Activated naive CD4-positive, alpha-beta T cell treated with anti-CD3 and anti-CD28 coated beads, Interleukin-2, amount 50 U/mL, for 24 hours (primary cell): Measurements from ENCODE around the gene MRPS15.

Source experiments
- H3K27ac Mint-ChIP-seq: one replicate; pipeline ENCODE4 v1.8.0; 2021; ENCODE audit warnings: mild to moderate bottlenecking, mixed read lengths
- H3K27me3 Mint-ChIP-seq: one replicate; pipeline ENCODE4 v1.8.0; 2021; ENCODE audit warnings: mixed read lengths
- H3K36me3 Mint-ChIP-seq: one replicate; pipeline ENCODE4 v1.8.0; 2021; ENCODE audit warnings: mixed read lengths
- H3K4me1 Mint-ChIP-seq: one replicate; pipeline ENCODE4 v1.8.0; 2021; ENCODE audit warnings: mixed read lengths
- H3K4me3 Mint-ChIP-seq: one replicate; pipeline ENCODE4 v1.8.0; 2021; ENCODE audit warnings: mild to moderate bottlenecking, mixed read lengths
- H3K9me3 Mint-ChIP-seq: one replicate; pipeline ENCODE4 v1.8.0; 2021; ENCODE audit warnings: mixed read lengths

MRPS15 gene

DNA sequence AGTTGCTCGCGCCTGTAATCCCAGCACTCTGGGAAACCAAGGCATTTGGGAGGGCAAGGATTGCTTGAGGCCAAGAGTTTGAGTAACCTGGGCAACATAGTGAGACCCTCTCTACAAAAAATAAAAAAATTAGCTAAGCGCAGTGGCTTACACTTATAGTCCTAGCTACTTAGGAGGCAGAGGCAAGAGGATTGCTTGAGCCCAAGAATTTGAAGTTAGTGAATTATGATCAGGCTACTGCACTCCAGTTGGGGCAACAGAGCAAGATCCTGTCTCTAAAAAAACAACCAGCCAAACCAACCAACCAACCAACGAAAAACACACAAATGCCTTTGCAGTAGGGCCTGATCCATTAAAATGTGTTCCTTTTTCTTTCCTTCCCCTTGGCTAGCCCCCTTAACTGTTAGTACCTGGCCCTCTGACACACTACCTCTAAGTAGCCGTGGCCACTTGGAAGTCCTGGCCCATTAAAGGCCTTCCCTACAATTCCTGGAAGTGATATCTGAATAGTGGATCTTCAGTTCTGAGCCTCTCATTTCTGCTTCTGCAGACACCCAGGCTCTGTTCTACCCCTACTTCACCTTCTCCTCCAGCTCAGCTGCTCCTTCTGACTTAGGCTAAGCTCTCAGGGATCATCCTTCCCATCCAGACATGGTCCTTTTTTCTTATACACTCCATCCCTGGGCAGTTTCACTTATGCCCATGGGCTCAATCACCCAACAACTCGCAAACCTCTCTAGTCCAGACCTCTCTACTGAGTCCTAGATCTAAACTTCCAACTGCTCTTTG is 10.4 kb downstream of the MRPS15 start:
- H3K36me3 Mint-ChIP-seq, result peaks cover 9% of the 10 kb centered on the region
- H3K27ac Mint-ChIP-seq, result no peak overlapping the region
- no peaks in the 10 kb centered on the region for H3K9me3 Mint-ChIP-seq
- H3K4me1 Mint-ChIP-seq, result peaks cover 39% of the 10 kb centered on the region
- H3K27me3 Mint-ChIP-seq, result no peaks in the 10 kb centered on the region
- H3K4me3 Mint-ChIP-seq, result no peak overlapping the region

DNA sequence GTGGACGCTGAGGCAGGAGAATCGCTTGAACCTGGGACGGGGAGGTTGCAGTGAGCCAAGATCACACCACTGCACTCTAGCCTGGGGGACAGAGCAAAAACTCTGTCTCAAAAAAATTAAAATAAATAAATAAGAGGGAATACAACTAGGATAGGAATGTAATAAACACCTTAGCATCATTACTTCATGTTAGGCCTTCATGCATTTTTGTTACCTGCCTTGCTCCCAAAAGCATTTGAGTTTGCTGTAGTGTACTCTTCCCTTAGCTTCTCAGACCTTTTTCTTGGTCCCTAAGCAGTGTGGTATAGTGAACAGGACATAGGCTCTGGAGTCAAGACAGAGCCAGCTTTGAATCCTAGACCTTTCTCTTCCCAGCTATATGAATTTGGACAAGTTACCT is 11.1 kb downstream of the MRPS15 start:
- no peak overlapping the region for H3K4me3 Mint-ChIP-seq
- H3K27ac Mint-ChIP-seq, result no peak overlapping the region
- H3K4me1 Mint-ChIP-seq, result peaks cover 32% of the 10 kb centered on the region
- no peaks in the 10 kb centered on the region for H3K27me3 Mint-ChIP-seq
- H3K9me3 Mint-ChIP-seq, result no peaks in the 10 kb centered on the region
- H3K36me3 Mint-ChIP-seq, result peaks cover 6% of the 10 kb centered on the region

DNA sequence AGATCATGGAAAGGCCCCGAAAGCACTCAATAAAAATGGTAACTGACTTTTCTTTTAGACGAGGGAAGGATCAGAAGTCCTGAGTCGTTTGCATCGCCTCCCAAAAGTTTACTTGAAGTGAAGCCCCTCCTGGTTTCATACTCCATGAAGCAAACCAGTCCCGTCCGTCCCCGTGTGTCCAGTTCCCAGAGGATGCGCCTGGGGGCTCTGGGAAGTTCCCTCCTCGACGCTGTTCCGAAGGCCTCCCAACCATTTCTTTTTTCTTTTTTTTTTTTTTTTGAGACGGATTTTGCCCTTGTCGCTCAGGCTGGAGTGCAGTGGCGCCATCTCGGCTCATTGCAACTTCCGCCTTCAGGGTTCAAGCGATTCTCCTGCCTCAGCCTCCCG is 13.3 kb downstream of the MRPS15 start:
- Mint-ChIP-seq H3K27ac (peak overlapping the region; percentile 85), H3K36me3 (peaks cover 4% of the 10 kb centered on the region), H3K27me3 (no peaks in the 10 kb centered on the region), H3K4me3 (peak overlapping the region; percentile 91), H3K9me3 (no peaks in the 10 kb centered on the region), H3K4me1 (peaks cover 17% of the 10 kb centered on the region)

DNA sequence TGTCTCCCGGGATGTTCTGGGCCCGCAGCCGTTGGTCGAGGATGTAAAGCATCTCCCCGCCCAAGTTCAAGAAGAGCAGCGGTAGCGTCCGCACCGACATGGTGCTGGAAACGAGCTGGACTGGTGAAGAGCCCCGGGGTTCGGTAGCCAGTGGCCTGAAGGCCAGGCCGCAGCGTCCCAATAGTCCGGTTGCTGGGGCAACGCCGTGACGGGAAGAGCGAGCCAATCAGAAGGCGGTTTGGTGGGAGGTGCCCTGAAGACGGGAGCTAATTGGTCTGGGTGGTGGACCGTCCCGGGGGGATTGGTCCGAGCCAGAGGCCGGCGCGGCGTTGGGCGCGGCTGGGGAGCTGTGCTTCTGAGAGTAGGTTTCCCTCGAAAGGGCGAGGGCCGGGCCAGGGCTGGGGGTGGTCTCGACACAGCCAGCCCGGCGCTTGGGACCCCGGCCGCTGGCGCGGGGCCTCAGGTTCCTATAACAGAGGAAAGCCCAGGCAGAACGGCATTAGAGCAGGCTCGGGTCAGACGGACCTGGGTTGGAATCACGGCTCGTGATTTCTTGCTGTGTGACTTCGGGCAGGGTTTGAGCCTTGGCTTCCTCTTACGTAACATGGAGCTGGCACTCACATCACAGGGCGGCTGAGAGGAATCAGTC is 13.8 kb downstream of the MRPS15 start, which contains the start of gene OSCP1:
Gene OSCP1, minus strand, starts transcription at position 182 of the 649 bp plus-strand sequence. Its CDS starts 82 bp downstream, at position 100.
- H3K9me3 Mint-ChIP-seq, result no peaks in the 10 kb centered on the region
- peaks cover 4% of the 10 kb centered on the region for H3K36me3 Mint-ChIP-seq
- H3K4me1 Mint-ChIP-seq, result peaks cover 17% of the 10 kb centered on the region
- no peaks in the 10 kb centered on the region for H3K27me3 Mint-ChIP-seq
- H3K27ac Mint-ChIP-seq, result peak within 1 kb of the TSS; percentile 97
- peak within 1 kb of the TSS; percentile 91 for H3K4me3 Mint-ChIP-seq

DNA sequence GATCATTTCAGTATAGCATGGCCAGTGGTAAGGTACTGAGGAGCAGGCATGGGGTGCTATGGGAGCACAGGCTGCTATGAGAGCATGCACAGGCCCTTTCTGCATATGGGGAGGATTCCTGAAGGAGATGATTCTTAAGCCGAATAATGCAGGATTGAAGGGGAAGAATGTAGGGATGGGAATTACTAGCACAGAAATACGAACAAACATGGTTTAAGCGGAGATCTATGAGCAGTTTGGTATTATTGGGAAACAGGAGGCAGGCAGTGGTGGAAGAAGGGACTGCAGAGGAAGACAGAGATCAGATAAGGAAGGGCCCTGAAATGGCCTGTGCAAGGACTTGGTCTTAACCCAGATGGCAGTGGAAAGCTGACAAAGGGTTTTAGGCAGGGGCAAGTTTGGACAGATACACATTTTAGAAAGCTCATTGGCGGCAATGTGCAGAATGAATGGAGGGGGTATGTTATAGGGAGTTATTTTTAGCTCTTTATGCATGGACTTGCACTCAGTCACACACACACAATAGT is 15.6 kb downstream of the MRPS15 start:
- Mint-ChIP-seq H3K27ac (no peak overlapping the region), H3K4me1 (peaks cover 17% of the 10 kb centered on the region), H3K4me3 (no peak overlapping the region), H3K36me3 (no peaks in the 10 kb centered on the region), H3K27me3 (no peaks in the 10 kb centered on the region), H3K9me3 (no peaks in the 10 kb centered on the region)

DNA sequence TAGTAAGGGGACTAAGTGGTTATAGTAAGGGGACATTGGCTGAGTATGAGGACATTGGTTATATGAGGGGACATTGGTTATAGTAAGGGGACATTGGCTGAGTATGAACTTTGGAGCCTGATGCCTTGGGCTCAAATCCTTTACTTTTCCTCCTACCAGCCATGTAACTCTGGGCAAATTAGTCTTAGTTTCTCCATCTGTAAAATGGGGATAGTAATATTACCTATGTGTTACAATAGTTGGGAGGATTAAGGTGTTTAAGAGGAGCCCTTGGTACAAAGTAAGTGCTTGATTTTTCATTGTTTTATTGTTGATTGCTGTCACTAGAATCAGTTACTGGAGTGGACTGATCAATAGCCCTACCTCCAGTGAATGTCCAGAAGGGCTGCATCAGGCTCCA is 16.7 kb downstream of the MRPS15 start:
- Mint-ChIP-seq H3K27ac (no peak overlapping the region), H3K4me1 (peaks cover 15% of the 10 kb centered on the region), H3K27me3 (no peaks in the 10 kb centered on the region), H3K9me3 (no peaks in the 10 kb centered on the region), H3K4me3 (no peak overlapping the region), H3K36me3 (no peaks in the 10 kb centered on the region)

DNA sequence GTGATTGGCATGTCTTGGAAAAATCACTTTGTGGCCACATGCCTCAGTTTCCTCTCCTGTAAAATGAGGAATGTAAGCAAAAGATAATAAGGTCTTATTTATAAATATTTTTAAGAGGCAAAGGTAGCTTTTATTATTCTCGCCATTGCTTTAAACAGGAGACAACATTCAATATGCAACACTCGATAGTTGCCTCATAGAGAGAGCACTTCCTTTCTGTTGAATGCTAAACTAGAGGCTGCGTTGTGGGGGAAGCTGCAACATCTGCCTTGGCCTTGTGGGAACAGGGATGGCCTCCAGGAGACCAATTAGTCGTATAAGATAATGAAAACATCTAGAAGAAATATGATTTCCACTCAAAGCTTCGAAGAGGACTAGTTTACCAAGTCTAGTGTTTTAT is 17.4 kb downstream of the MRPS15 start:
- no peaks in the 10 kb centered on the region for H3K27me3 Mint-ChIP-seq
- no peaks in the 10 kb centered on the region for H3K9me3 Mint-ChIP-seq
- no peaks in the 10 kb centered on the region for H3K36me3 Mint-ChIP-seq
- no peak overlapping the region for H3K4me3 Mint-ChIP-seq
- H3K27ac Mint-ChIP-seq, result no peak overlapping the region
- H3K4me1 Mint-ChIP-seq, result peaks cover 12% of the 10 kb centered on the region

DNA sequence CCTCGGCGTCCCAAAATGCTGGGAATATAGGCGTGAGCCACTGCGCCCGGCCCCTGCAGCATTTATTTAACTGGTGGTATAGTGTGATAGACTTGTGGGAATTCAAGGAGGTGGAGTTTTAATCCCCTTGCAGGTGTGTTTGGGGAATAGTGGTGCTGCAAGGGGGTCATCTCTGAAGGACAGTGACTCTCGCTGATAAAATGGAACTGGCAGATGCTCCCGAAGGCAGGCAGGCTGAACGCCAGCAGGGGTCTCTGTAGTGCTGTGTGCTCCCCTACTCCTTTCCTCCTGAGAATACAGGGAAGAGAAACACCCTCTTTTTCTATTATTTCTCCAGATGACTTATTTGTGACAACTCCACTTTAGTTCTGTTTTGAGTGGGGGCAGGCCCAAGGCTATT is 17.9 kb downstream of the MRPS15 start:
- peaks cover 8% of the 10 kb centered on the region for H3K4me1 Mint-ChIP-seq
- H3K36me3 Mint-ChIP-seq, result no peaks in the 10 kb centered on the region
- H3K4me3 Mint-ChIP-seq, result no peak overlapping the region
- H3K9me3 Mint-ChIP-seq, result no peaks in the 10 kb centered on the region
- no peaks in the 10 kb centered on the region for H3K27me3 Mint-ChIP-seq
- no peak overlapping the region for H3K27ac Mint-ChIP-seq

DNA sequence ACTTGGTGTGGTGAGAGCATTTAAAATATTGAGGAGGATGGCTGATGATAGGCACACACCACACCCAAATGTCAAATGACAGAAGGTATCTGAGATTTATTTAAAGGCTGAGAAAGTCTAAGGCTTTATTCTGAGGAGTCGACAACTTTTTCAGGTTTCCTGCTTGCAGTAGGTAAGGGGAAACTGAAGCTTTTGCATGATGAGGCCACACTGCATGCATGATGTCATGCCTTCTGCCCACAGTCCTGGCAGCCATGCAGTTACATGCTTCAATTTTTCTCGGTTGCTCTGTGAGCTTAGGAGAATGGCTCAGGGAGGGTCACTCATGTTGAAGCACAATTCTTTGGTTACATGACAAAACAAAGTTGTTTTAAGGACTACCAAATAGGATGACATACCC is 20.9 kb downstream of the MRPS15 start:
- Mint-ChIP-seq H3K9me3 (no peaks in the 10 kb centered on the region), H3K36me3 (no peaks in the 10 kb centered on the region)

DNA sequence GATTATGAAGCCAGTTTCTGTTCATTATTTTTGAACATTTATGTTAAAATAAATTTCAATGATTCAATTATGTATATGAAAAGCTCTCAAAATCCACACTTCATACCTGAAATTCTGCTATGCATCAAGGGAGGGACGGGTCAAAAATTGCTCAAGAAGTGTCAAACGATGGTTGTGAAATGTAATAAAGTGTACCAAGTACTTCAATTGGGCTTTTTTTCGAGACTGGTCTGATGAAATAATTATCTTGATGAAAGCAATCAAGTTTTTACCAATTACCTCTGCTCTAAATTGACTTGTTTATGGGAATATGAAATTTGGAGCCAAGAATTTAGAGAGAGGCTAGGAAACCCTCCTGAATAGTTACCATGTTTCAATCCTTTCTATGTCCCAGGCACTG is 21.8 kb downstream of the MRPS15 start:
- no peak overlapping the region for H3K27ac Mint-ChIP-seq
- H3K4me1 Mint-ChIP-seq, result no peaks in the 10 kb centered on the region
- no peaks in the 10 kb centered on the region for H3K36me3 Mint-ChIP-seq
- no peaks in the 10 kb centered on the region for H3K9me3 Mint-ChIP-seq
- no peak overlapping the region for H3K4me3 Mint-ChIP-seq
- no peaks in the 10 kb centered on the region for H3K27me3 Mint-ChIP-seq

More for the DNA sequence above, 20.9 kb downstream of the MRPS15 start:
- Mint-ChIP-seq H3K27me3 (no peaks in the 10 kb centered on the region), H3K4me1 (no peaks in the 10 kb centered on the region), H3K4me3 (no peak overlapping the region), H3K27ac (no peak overlapping the region)

DNA sequence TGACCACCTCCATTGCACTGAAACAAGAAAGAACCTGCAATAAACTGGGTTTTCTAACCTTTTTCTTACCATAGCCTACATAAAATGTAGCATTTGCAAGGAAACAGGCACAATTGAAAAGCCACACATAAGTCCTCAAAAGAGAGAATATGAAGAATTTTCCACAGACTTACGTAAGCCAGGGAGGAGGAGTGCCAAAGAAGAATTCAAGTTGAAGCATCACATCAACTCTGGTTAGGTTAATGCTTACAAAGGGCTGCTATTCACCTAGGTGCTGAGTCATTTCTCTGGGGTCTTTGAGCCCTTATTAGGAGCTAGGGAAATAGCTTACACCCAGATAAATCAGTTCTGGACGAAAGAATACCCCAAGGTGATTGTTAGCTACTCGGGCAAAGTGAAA is 23.5 kb downstream of the MRPS15 start:
- no peak overlapping the region for H3K27ac Mint-ChIP-seq
- no peaks in the 10 kb centered on the region for H3K4me1 Mint-ChIP-seq
- no peaks in the 10 kb centered on the region for H3K9me3 Mint-ChIP-seq

DNA sequence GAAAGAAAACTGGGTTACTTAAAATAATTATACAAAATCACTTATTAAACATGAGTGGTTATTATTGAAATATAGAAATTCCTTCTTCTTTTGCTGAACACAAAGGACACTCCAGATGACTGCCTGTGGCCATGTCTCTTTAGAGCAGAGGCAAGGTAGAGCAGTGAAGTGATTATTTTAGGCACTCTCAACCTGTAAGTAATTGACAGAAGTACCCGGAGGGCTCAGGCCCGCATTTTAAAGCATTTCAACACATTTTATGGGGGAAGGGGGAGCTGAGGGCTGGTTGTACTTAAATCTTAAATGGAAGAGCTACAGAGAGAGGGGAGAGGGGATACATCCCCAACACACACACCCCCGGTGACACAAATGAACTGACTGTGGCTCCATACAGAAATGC is 24.1 kb downstream of the MRPS15 start:
- Mint-ChIP-seq H3K27me3 (no peaks in the 10 kb centered on the region), H3K4me1 (no peaks in the 10 kb centered on the region), H3K36me3 (no peaks in the 10 kb centered on the region), H3K4me3 (no peak overlapping the region), H3K27ac (no peak overlapping the region), H3K9me3 (no peaks in the 10 kb centered on the region)

More for the DNA sequence above, 23.5 kb downstream of the MRPS15 start:
- Mint-ChIP-seq H3K36me3 (no peaks in the 10 kb centered on the region), H3K27me3 (no peaks in the 10 kb centered on the region), H3K4me3 (no peak overlapping the region)

DNA sequence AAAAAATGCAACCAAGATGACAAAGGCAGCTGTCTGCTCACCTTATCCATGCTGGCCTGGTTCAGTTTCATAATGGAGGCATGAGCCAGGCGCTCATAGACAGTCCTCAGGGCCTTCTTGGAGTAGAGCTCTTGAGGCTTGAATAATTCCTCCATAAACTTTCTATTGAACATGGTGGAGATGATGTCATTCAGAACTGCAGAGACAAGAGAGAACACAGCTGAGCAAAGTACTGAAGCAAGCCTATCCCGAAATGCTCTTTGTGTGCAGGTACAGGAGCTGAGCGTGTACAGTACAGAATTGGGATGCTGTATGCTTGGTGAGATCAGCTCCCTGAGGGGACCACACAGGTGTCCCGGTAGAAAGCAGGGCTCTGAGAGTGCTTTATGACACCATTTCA is 25.5 kb downstream of the MRPS15 start:
- no peaks in the 10 kb centered on the region for H3K27me3 Mint-ChIP-seq
- H3K9me3 Mint-ChIP-seq, result no peaks in the 10 kb centered on the region
- H3K4me1 Mint-ChIP-seq, result no peaks in the 10 kb centered on the region
- no peak overlapping the region for H3K27ac Mint-ChIP-seq
- H3K36me3 Mint-ChIP-seq, result no peaks in the 10 kb centered on the region
- H3K4me3 Mint-ChIP-seq, result no peak overlapping the region

DNA sequence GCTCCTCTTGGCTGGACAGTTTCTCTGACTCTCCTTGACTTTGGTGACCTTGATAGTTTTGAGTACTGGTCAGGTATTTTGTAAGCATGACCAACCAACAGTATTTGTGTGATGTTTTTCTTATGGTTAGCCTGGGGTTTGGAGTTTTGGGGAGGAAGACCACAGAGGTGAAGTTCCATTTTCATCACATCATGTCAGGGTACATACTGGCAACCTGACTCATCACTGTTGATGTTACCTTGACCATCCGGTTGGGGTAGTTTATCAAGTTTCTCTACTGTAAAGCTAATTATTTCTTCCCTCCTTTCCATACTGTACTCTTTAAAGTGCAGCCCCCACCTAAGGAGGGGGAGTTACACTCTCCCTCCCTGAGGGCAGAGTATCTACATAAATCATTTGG is 27.4 kb downstream of the MRPS15 start:
- no peaks in the 10 kb centered on the region for H3K9me3 Mint-ChIP-seq
- no peaks in the 10 kb centered on the region for H3K4me1 Mint-ChIP-seq
- no peak overlapping the region for H3K27ac Mint-ChIP-seq
- H3K36me3 Mint-ChIP-seq, result no peaks in the 10 kb centered on the region
- H3K4me3 Mint-ChIP-seq, result no peak overlapping the region
- no peaks in the 10 kb centered on the region for H3K27me3 Mint-ChIP-seq

DNA sequence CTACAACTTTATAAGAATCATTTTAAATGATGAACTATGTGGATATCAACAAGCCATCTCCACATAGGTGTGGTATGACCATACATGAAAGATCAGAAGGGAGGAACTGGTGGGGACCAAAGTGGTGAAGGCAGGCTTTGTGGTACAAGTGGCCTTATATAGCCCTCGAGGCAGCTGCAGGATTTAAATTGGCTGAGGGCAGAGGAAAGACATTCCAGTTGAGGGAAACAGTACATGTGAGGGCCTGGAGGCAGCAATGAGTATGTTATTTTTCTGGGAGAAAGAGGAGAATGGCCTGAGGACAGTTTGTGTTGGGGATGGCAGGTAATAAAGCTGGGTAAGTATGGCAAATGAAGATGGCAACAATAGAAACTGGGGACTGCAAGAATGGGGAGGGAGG is 31.1 kb downstream of the MRPS15 start:
- H3K27me3 Mint-ChIP-seq, result no peaks in the 10 kb centered on the region
- no peaks in the 10 kb centered on the region for H3K36me3 Mint-ChIP-seq
- no peak overlapping the region for H3K27ac Mint-ChIP-seq
- H3K4me3 Mint-ChIP-seq, result no peak overlapping the region
- H3K9me3 Mint-ChIP-seq, result no peaks in the 10 kb centered on the region
- H3K4me1 Mint-ChIP-seq, result no peaks in the 10 kb centered on the region

DNA sequence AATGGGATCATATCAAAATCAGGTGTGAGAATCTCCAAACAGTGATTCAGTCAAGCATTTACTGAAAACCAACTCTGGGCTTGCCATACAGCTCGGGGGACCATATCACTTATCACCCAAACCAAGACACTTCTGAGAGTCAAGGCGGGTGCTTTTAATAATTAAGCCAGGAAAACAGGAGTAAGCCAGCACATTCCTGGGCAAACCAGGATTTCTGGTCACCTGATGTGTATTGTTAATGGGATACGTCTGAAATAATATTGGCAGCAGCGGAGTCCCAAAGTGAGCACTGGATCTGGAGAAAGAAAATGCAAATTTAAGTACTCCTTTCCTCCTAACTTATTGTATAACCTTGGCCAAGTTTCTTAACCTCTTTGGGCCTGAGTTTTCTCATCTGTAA is 31.6 kb downstream of the MRPS15 start:
- Mint-ChIP-seq H3K9me3 (no peaks in the 10 kb centered on the region), H3K27ac (no peak overlapping the region), H3K4me3 (no peak overlapping the region), H3K4me1 (no peaks in the 10 kb centered on the region), H3K36me3 (no peaks in the 10 kb centered on the region), H3K27me3 (no peaks in the 10 kb centered on the region)
